Measurements from ENCODE around the gene NETO1. TPM values are rescaled to one million over a fixed set of nuclear protein-coding genes. Genes with fewer than 3 reads are reported as not detected.

The NETO1 gene
- total and polyA plus RNA-seq, 2 of the 13 experiments (the other 11 are each of a cell fraction or from before 2014, with no cell fraction given), result not detected

DNA sequence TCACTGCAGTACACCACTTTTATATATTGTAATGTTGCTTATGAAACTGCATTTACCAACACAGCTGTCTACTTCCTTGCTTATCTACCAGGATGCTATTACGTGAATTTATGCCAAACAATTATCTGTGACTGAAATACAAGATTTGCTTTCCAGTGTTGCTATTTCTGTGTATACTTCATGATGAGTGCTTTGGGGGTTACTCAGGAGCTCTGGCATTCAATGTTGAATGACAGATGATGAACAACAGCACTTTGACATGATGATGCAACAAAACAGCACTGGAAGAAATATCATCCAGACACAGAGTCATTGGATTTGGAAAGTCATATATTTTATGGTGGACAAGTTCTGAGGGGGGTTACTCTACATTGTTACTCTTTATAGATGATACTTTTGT, 125.8 kb downstream of the NETO1 start:
- Histone ChIP-seq H4K20me1 (ENCODE audit: insufficient read depth, low read length) (no peaks in the 10 kb centered on the region), H3K27me3 (ENCODE audit: control insufficient read depth in 1 of 2, insufficient read depth in 2 of 2, low read length in 2 of 2) (no peaks in the 10 kb centered on the region), H3K9me3 (ENCODE audit: low read length) (no peaks in the 10 kb centered on the region), H3K9ac (ENCODE audit: insufficient read depth, low read depth, low read length) (no peak overlapping the region), H2AFZ (ENCODE audit: low read length) (no peak overlapping the region), H3K79me2 (ENCODE audit: insufficient read depth, low read length) (no peaks in the 10 kb centered on the region), H3K4me3 (replicated peaks in 1 of 3; ENCODE audit: insufficient read depth in 1 of 3, low read depth in 2 of 3, low read length in 3 of 3) (no peak overlapping the region), H3K36me3 (replicated peaks in 1 of 2; ENCODE audit: control insufficient read depth in 1 of 2, insufficient read depth in 2 of 2, low read length in 2 of 2) (no peaks in the 10 kb centered on the region), H3K4me1 (ENCODE audit: insufficient read depth, low read length) (no peaks in the 10 kb centered on the region), H3K4me2 (ENCODE audit: low read depth, low read length) (no peak overlapping the region), H3K27ac (ENCODE audit: extremely low read length, insufficient read depth, low read length) (no peak overlapping the region)
- 0% methylated on average over 1 of the region's 1 CpG for WGBS (ENCODE audit: low lambda C conversion rate)
- FAIRE-seq (no peak), ATAC-seq (no peak), DNase-seq (ENCODE audit: low spot score) (no peak)
- ChIA-PET CTCF (ENCODE audit: low intra/inter-chr PET ratio, low total read pairs) (no interaction called here), POLR2A (no interaction called here)
- in situ Hi-C loops (cut with HindIII; ENCODE audit: extremely low pct_ligation_motif_present, low pct_unique_long_range_greater_than_20kb) (no loop called here), intact Hi-C loops (cut with micrococcal nuclease; ENCODE audit: unreplicated experiment) (no loop called here)
- TF ChIP-seq ZBTB25 (CRISPR knock-in tag; IDR thresholded peaks at IDR 0.05) (no peak), ZNF761 (CRISPR knock-in tag; conservative IDR thresholded peaks at IDR 0.05) (no peak), GATA4 (IDR thresholded peaks at IDR 0.05; ENCODE audit: borderline replicate concordance, low read depth) (no peak), MAFG (CRISPR knock-in tag; IDR thresholded peaks at IDR 0.05) (no peak), PCBP1 (IDR thresholded peaks at IDR 0.05; ENCODE audit: borderline replicate concordance, low read depth, low read length) (no peak), SMARCE1 (IDR thresholded peaks at IDR 0.05; ENCODE audit: borderline replicate concordance) (no peak), ZKSCAN1 (IDR thresholded peaks at IDR 0.05; ENCODE audit: low read length) (no peak), ZKSCAN8 (CRISPR knock-in tag; IDR thresholded peaks at IDR 0.05; ENCODE audit: borderline replicate concordance) (no peak), HMG20A (CRISPR knock-in tag; IDR thresholded peaks at IDR 0.05; ENCODE audit: borderline replicate concordance) (no peak), ARNT (IDR thresholded peaks at IDR 0.05) (no peak), HOXD1 (CRISPR knock-in tag; IDR thresholded peaks at IDR 0.05) (no peak), MED13 (CRISPR knock-in tag; IDR thresholded peaks at IDR 0.05) (no peak), ZNF644 (CRISPR knock-in tag; IDR thresholded peaks at IDR 0.05; ENCODE audit: low read depth) (no peak), ZNF235 (CRISPR knock-in tag; IDR thresholded peaks at IDR 0.05; ENCODE audit: borderline replicate concordance) (no peak)
- no TSS peak for BruUV-seq (replicated peaks)

All from HepG2 (cell line).